Hepatocyte (in vitro differentiated cells): Measurements from ENCODE around the gene CKAP5. TPM values are rescaled to one million over a fixed set of nuclear protein-coding genes. Genes with fewer than 3 reads are reported as not detected.

Experiments
- DNase-seq: peaks from one replicate; pipeline ENCODE4 v3.0.0-alpha.2; 2016; ENCODE audit warnings: low spot score
- H2AFZ ChIP-seq: fragments of 200-600 bp; sonication (generic); 2 replicates; pipeline ENCODE4 v1.6.0; 2016; ENCODE audit warnings: antibody characterized with exemption, mild to moderate bottlenecking
- H3K27ac ChIP-seq: fragments of 200-600 bp; sonication (generic); 2 replicates; pipeline ENCODE4 v1.5.1; 2016; ENCODE audit warnings: mild to moderate bottlenecking
- H3K27me3 ChIP-seq: fragments of 200-600 bp; sonication (generic); 2 replicates; pipeline ENCODE4 v1.6.1; 2016
- H3K36me3 ChIP-seq: fragments of 200-600 bp; sonication (generic); replicated peaks from 2 replicates; pipeline ENCODE4 v1.5.1; 2016; ENCODE audit warnings: low read depth; ENCODE audit not compliant: insufficient read depth
- H3K4me1 ChIP-seq: fragments of 200-600 bp; sonication (generic); 2 replicates; pipeline ENCODE4 v1.5.1; 2016; ENCODE audit warnings: mild to moderate bottlenecking, moderate library complexity; ENCODE audit not compliant: insufficient read depth
- H3K4me2 ChIP-seq: fragments of 200-600 bp; sonication (generic); 2 replicates; pipeline ENCODE4 v1.6.0; 2016
- H3K4me3 ChIP-seq: fragments of 200-600 bp; sonication (generic); 2 replicates; pipeline ENCODE4 v1.5.1; 2016; ENCODE audit warnings: mild to moderate bottlenecking
- H3K79me2 ChIP-seq: fragments of 200-600 bp; sonication (generic); 2 replicates; pipeline ENCODE4 v1.6.0; 2017; ENCODE audit warnings: mild to moderate bottlenecking
- H3K9me2 ChIP-seq: fragments of 200-600 bp; sonication (generic); replicated peaks from 2 replicates; pipeline ENCODE4 v1.6.0; 2017; ENCODE audit warnings: mild to moderate bottlenecking; ENCODE audit not compliant: insufficient read depth
- H3K9me3 ChIP-seq: fragments of 200-600 bp; sonication (generic); 2 replicates; pipeline ENCODE4 v1.5.1; 2016; ENCODE audit warnings: low read depth, mild to moderate bottlenecking
- H4K20me1 ChIP-seq: fragments of 200-600 bp; sonication (generic); 2 replicates; pipeline ENCODE4 v1.6.0; 2016; ENCODE audit warnings: mild to moderate bottlenecking; ENCODE audit not compliant: insufficient read depth, poor library complexity, severe bottlenecking
- CTCF ChIP-seq: fragments of 200-600 bp; sonication (generic); IDR thresholded peaks from 2 replicates; pipeline ENCODE4 v1.5.1; 2016; ENCODE audit warnings: antibody characterized with exemption, mild to moderate bottlenecking; ENCODE audit not compliant: poor library complexity
- EZH2 ChIP-seq: fragments of 200-600 bp; sonication (generic); IDR thresholded peaks from 2 replicates; pipeline ENCODE4 v1.6.1; 2016; ENCODE audit warnings: antibody characterized with exemption, mild to moderate bottlenecking, borderline replicate concordance
- EZH2phosphoT487 ChIP-seq: fragments of 200-600 bp; sonication (generic); IDR thresholded peaks from one replicate; pipeline ENCODE4 v1.6.1; 2018; ENCODE audit warnings: antibody characterized with exemption, mild to moderate bottlenecking, low read depth, moderate library complexity; ENCODE audit not compliant: unreplicated experiment, severe bottlenecking
- WGBS: methylation state at CpG from one replicate; pipeline ENCODE4 v1.1.6; 2016; ENCODE audit warnings: low lambda C conversion rate; ENCODE audit errors: missing lambda C conversion rate; 5-methylcytosine and 5-hydroxymethylcytosine counted together
- polyA plus RNA-seq: library from polyadenylated mRNA; unstranded; fragments of >200 nt; fragmentation: Nextera tagmentation; extraction: Ambion mirVana; gene quantifications from 2 replicates; pipeline ENCODE4 v1.2.1, GENCODE V29; 2016
- total RNA-seq: library from RNA; depleted of rRNA; stranded (reverse); fragments of >200 nt; gene quantifications from 2 replicates; pipeline ENCODE4 v1.2.3, GENCODE V29; 2014

The CKAP5 gene
- total and polyA plus RNA-seq, 2 experiments from 2014 or later: 23.7 to 53.3 TPM

GRCh38 chr11:46745995-46746394, 100.1 kb downstream of the CKAP5 start:
- no peak overlapping the region for H3K4me3 ChIP-seq
- no peak for DNase-seq
- H3K4me2 ChIP-seq: no peak overlapping the region
- no peaks in the 10 kb centered on the region for H3K36me3 ChIP-seq
- no peaks in the 10 kb centered on the region for H3K79me2 ChIP-seq
- no peaks in the 10 kb centered on the region for H3K27me3 ChIP-seq
- H3K9me3 ChIP-seq: no peaks in the 10 kb centered on the region
- WGBS: 93% methylated on average over 3 of the region's 3 CpGs
- H2AFZ ChIP-seq: no peak overlapping the region
- H3K9me2 ChIP-seq: no peaks in the 10 kb centered on the region
- TF ChIP-seq CTCF (no peak), EZH2phosphoT487 (no peak), EZH2 (no peak)
- no peak overlapping the region for H3K27ac ChIP-seq
- no peaks in the 10 kb centered on the region for H4K20me1 ChIP-seq
- peaks cover 3% of the 10 kb centered on the region for H3K4me1 ChIP-seq

- Histone ChIP-seq H2AFZ (no peak overlapping the region), H3K4me1 (peaks cover 2% of the 10 kb centered on the region), H3K27me3 (no peaks in the 10 kb centered on the region), H3K9me2 (no peaks in the 10 kb centered on the region), H3K9me3 (no peaks in the 10 kb centered on the region), H3K27ac (no peak overlapping the region), H3K4me2 (no peak overlapping the region), H4K20me1 (no peaks in the 10 kb centered on the region), H3K4me3 (no peak overlapping the region), H3K36me3 (no peaks in the 10 kb centered on the region), H3K79me2 (no peaks in the 10 kb centered on the region)
- 100% methylated on average over 1 of the region's 1 CpG for WGBS
- TF ChIP-seq EZH2phosphoT487 (no peak), EZH2 (no peak), CTCF (no peak)
- DNase-seq: no peak
Observed at GRCh38 chr11:46745328-46745727, 100.8 kb downstream of the CKAP5 start.

- H3K9me2 ChIP-seq: no peaks in the 10 kb centered on the region
- H3K4me1 ChIP-seq: no peaks in the 10 kb centered on the region
- no peak overlapping the region for H3K4me2 ChIP-seq
- no peak overlapping the region for H3K27ac ChIP-seq
- H3K4me3 ChIP-seq: no peak overlapping the region
- H3K27me3 ChIP-seq: no peaks in the 10 kb centered on the region
- H4K20me1 ChIP-seq: no peaks in the 10 kb centered on the region
- H2AFZ ChIP-seq: no peak overlapping the region
- H3K36me3 ChIP-seq: no peaks in the 10 kb centered on the region
- no peak for TF ChIP-seq CTCF
- TF ChIP-seq EZH2phosphoT487: no peak
- no peak for TF ChIP-seq EZH2
- no peak for DNase-seq
- H3K79me2 ChIP-seq: no peaks in the 10 kb centered on the region
- H3K9me3 ChIP-seq: no peaks in the 10 kb centered on the region
- WGBS: 81% methylated on average over 10 of the region's 10 CpGs
Observed at GRCh38 chr11:46743693-46744339, 102.3 kb downstream of the CKAP5 start.

- WGBS: 97% methylated on average over 2 of the region's 2 CpGs
- no peak overlapping the region for H2AFZ ChIP-seq
- H3K4me2 ChIP-seq: no peak overlapping the region
- H3K79me2 ChIP-seq: no peaks in the 10 kb centered on the region
- H3K27ac ChIP-seq: no peak overlapping the region
- DNase-seq: no peak
- H3K4me1 ChIP-seq: no peaks in the 10 kb centered on the region
- no peak overlapping the region for H3K4me3 ChIP-seq
- H3K9me3 ChIP-seq: no peaks in the 10 kb centered on the region
- H3K27me3 ChIP-seq: no peaks in the 10 kb centered on the region
- H3K36me3 ChIP-seq: no peaks in the 10 kb centered on the region
- H4K20me1 ChIP-seq: no peaks in the 10 kb centered on the region
- TF ChIP-seq EZH2phosphoT487 (no peak), EZH2 (no peak), CTCF (no peak)
- H3K9me2 ChIP-seq: no peaks in the 10 kb centered on the region
Observed at GRCh38 chr11:46743043-46743442, 103.0 kb downstream of the CKAP5 start.
